ACC112 (cell line): Measurements from ENCODE around the gene KRTAP10-7.
"Not testable (repeated sequence)": the region's sequence is repeated elsewhere in the genome, so short reads cannot be mapped to it uniquely, and the experiment has no call there.

Source experiments
- H2AFZ ChIP-seq: fragments of 200-600 bp; sonication (generic); one replicate; pipeline ENCODE4 v1.6.0; 2017; ENCODE audit warnings: antibody characterized with exemption, low read length; ENCODE audit not compliant: unreplicated experiment
- H3K27ac ChIP-seq: fragments of 200-600 bp; sonication (generic); 2 replicates; pipeline ENCODE4 v1.5.1; 2014; ENCODE audit warnings: low read depth, mild to moderate bottlenecking, antibody characterized with exemption, low read length, moderate library complexity
- H3K27me3 ChIP-seq: fragments of 200-600 bp; sonication (generic); 2 replicates; pipeline ENCODE4 v1.6.1; 2014; ENCODE audit warnings: mild to moderate bottlenecking, antibody characterized with exemption, low read length, moderate library complexity, mixed read lengths; ENCODE audit not compliant: insufficient read depth
- H3K36me3 ChIP-seq: fragments of 200-600 bp; sonication (generic); 2 replicates; pipeline ENCODE4 v1.6.1; 2016; ENCODE audit warnings: mild to moderate bottlenecking, antibody characterized with exemption, low read length, moderate library complexity, mixed read lengths; ENCODE audit not compliant: insufficient read depth
- H3K4me1 ChIP-seq: fragments of 200-600 bp; sonication (generic); one replicate; pipeline ENCODE4 v1.6.1; 2016; ENCODE audit warnings: low read length, mixed read lengths; ENCODE audit not compliant: insufficient read depth, unreplicated experiment, control insufficient read depth
- H3K4me3 ChIP-seq: fragments of 200-600 bp; sonication (generic); 2 replicates; pipeline ENCODE4 v1.5.1; 2014; ENCODE audit warnings: mild to moderate bottlenecking, low read depth, low read length
- H3K79me2 ChIP-seq: fragments of 200-600 bp; sonication (generic); one replicate; pipeline ENCODE4 v1.6.0; 2016; ENCODE audit warnings: low read length; ENCODE audit not compliant: control insufficient read depth, unreplicated experiment, insufficient read depth

KRTAP10-7 gene

GRCh38 chr21:44602463-44602850, 2.1 kb downstream of the KRTAP10-7 start:
- H2AFZ ChIP-seq, result no peak overlapping the region
- H3K36me3 ChIP-seq, result no peaks in the 10 kb centered on the region
- H3K27ac ChIP-seq, result no peak overlapping the region
- no peaks in the 10 kb centered on the region for H3K79me2 ChIP-seq
- H3K4me3 ChIP-seq, result no peak overlapping the region
- peaks cover 71% of the 10 kb centered on the region for H3K27me3 ChIP-seq
- no peaks in the 10 kb centered on the region for H3K4me1 ChIP-seq

- Histone ChIP-seq H3K27me3 (peaks cover 62% of the 10 kb centered on the region), H3K36me3 (no peaks in the 10 kb centered on the region), H3K27ac (no peak overlapping the region), H3K4me1 (no peaks in the 10 kb centered on the region), H2AFZ (no peak overlapping the region), H3K79me2 (no peaks in the 10 kb centered on the region), H3K4me3 (no peak overlapping the region)
These were observed 2.9 kb downstream of the KRTAP10-7 start for GRCh38 chr21:44603109-44603875.

- no peak overlapping the region for H3K27ac ChIP-seq
- peaks cover 56% of the 10 kb centered on the region for H3K27me3 ChIP-seq
These were observed 3.5 kb downstream of the KRTAP10-7 start for GRCh38 chr21:44603911-44604310.

GRCh38 chr21:44606495-44606894, 6.1 kb downstream of the KRTAP10-7 start:
- Histone ChIP-seq H2AFZ (no peak overlapping the region), H3K36me3 (no peaks in the 10 kb centered on the region)

More at GRCh38 chr21:44603911-44604310, 3.5 kb downstream of the KRTAP10-7 start:
- Histone ChIP-seq H3K4me3 (no peak overlapping the region), H2AFZ (no peak overlapping the region), H3K79me2 (no peaks in the 10 kb centered on the region), H3K36me3 (no peaks in the 10 kb centered on the region), H3K4me1 (no peaks in the 10 kb centered on the region)

GRCh38 chr21:44609193-44609592, 8.8 kb downstream of the KRTAP10-7 start:
- no peak overlapping the region for H3K27ac ChIP-seq
- H3K79me2 ChIP-seq, result no peaks in the 10 kb centered on the region
- H3K36me3 ChIP-seq, result no peaks in the 10 kb centered on the region
- peaks cover 24% of the 10 kb centered on the region for H3K27me3 ChIP-seq
- no peak overlapping the region for H3K4me3 ChIP-seq
- no peak overlapping the region for H2AFZ ChIP-seq
- no peaks in the 10 kb centered on the region for H3K4me1 ChIP-seq

More at GRCh38 chr21:44606495-44606894, 6.1 kb downstream of the KRTAP10-7 start:
- H3K27ac ChIP-seq, result no peak overlapping the region
- H3K4me1 ChIP-seq, result no peaks in the 10 kb centered on the region
- peaks cover 36% of the 10 kb centered on the region for H3K27me3 ChIP-seq
- no peak overlapping the region for H3K4me3 ChIP-seq
- H3K79me2 ChIP-seq, result no peaks in the 10 kb centered on the region

- not testable (repeated sequence) for H2AFZ ChIP-seq, H3K4me3 ChIP-seq, H3K4me1 ChIP-seq, H3K79me2 ChIP-seq, H3K36me3 ChIP-seq, H3K27ac ChIP-seq
- H3K27me3 ChIP-seq, result peaks cover 17% of the 10 kb centered on the region; the same call in 1 of the 2 replicates
These were observed 9.9 kb downstream of the KRTAP10-7 start for GRCh38 chr21:44610157-44610843.

GRCh38 chr21:44611551-44611950, 11.2 kb downstream of the KRTAP10-7 start:
- Histone ChIP-seq H2AFZ (no peak overlapping the region), H3K27me3 (peaks cover 13% of the 10 kb centered on the region; the same call in 1 of the 2 replicates), H3K27ac (no peak overlapping the region), H3K36me3 (no peaks in the 10 kb centered on the region), H3K79me2 (no peaks in the 10 kb centered on the region), H3K4me1 (no peaks in the 10 kb centered on the region), H3K4me3 (no peak overlapping the region)

- no peak within 1 kb of the TSS for H3K4me3 ChIP-seq
- no peaks in the 10 kb centered on the region for H3K79me2 ChIP-seq
These were observed 11.7 kb downstream of the KRTAP10-7 start, which contains the start of gene KRTAP10-8 for GRCh38 chr21:44612029-44612486. Gene KRTAP10-8 (plus strand): TSS chr21:44612079. CDS start chr21:44612101, 22 bp downstream.

GRCh38 chr21:44612669-44613229, 12.4 kb downstream of the KRTAP10-7 start:
- Histone ChIP-seq H3K36me3 (no peaks in the 10 kb centered on the region), H2AFZ (no peak overlapping the region), H3K79me2 (no peaks in the 10 kb centered on the region), H3K27ac (no peak overlapping the region), H3K27me3 (peaks cover 11% of the 10 kb centered on the region; the same call in 1 of the 2 replicates), H3K4me1 (no peaks in the 10 kb centered on the region), H3K4me3 (no peak overlapping the region)

More at GRCh38 chr21:44612029-44612486, 11.7 kb downstream of the KRTAP10-7 start, which contains the start of gene KRTAP10-8:
- peaks cover 11% of the 10 kb centered on the region; the same call in 1 of the 2 replicates for H3K27me3 ChIP-seq
- no peaks in the 10 kb centered on the region for H3K36me3 ChIP-seq
- H2AFZ ChIP-seq, result no peak within 1 kb of the TSS
- H3K27ac ChIP-seq, result no peak within 1 kb of the TSS
- no peaks in the 10 kb centered on the region for H3K4me1 ChIP-seq

- Histone ChIP-seq H2AFZ (no peak overlapping the region), H3K27ac (no peak overlapping the region), H3K79me2 (no peaks in the 10 kb centered on the region), H3K36me3 (no peaks in the 10 kb centered on the region), H3K27me3 (peaks cover 11% of the 10 kb centered on the region; the same call in 1 of the 2 replicates), H3K4me1 (no peaks in the 10 kb centered on the region), H3K4me3 (no peak overlapping the region)
These were observed 13.2 kb downstream of the KRTAP10-7 start for GRCh38 chr21:44613386-44614155.
